ENCODE measurements around the gene LYPD6B. TPM values are rescaled to one million over a fixed set of nuclear protein-coding genes. Genes with fewer than 3 reads are reported as not detected.

LYPD6B gene
- total RNA-seq, 4 donors from 2014 or later = 3.1 to 9.2 (median 7.6) TPM

GRCh38 chr2:149213764-149214493 lies 175.4 kb downstream of the LYPD6B start:
- Histone ChIP-seq H3K36me3 (no peaks in the 10 kb centered on the region), H3K27me3 (no peaks in the 10 kb centered on the region), H3K27ac (no peak overlapping the region), H3K9me3 (no peaks in the 10 kb centered on the region), H3K4me1 (no peaks in the 10 kb centered on the region), H3K4me3 (no peak overlapping the region)
- TF ChIP-seq CTCF (IDR thresholded peaks at IDR 0.05) (no peak), POLR2A (IDR thresholded peaks at IDR 0.05) (no peak)
- intact Hi-C loops (cut with DNase I) = no loop called here
- DNase-seq = no peak
- 80 to 81% methylated on average over 4 of the region's 4 CpGs for WGBS, 2 donors

- peaks cover 0 to 12% (median 0%) of the 10 kb centered on the region in 3 donors for H3K4me1 ChIP-seq
- no peaks in the 10 kb centered on the region for H3K36me3 ChIP-seq
- intact Hi-C loops (cut with DNase I) = no loop called here
- H3K9me3 ChIP-seq = no peaks in the 10 kb centered on the region
- no peak overlapping the region for H3K27ac ChIP-seq
- TF ChIP-seq CTCF (IDR thresholded peaks at IDR 0.05) = no peak
- TF ChIP-seq POLR2A (IDR thresholded peaks at IDR 0.05) = no peak
- DNase-seq = no peak
- H3K4me3 ChIP-seq = no peak overlapping the region
- H3K27me3 ChIP-seq = no peaks in the 10 kb centered on the region
These were observed 180.0 kb downstream of the LYPD6B start for GRCh38 chr2:149218497-149218896.

DNA sequence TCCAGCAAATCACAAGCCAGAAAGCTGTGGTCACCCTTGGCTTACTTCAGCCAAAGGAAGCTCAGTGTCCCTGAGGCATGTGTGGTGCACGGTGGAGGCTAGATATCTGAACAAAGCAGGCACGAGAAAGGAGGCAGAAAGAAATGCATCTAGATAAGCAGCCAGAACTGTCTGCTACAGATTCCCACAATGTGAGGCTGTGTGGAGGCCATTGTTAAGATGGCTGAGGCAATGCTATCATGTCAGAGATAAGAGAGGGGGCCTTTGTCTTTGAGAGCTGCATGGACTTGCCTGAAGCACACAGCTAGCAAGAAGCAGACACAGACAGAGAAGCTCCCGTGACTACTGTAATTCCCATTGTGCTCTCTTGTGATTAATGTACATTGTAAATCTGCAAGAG lies 181.4 kb downstream of the LYPD6B start:
- Histone ChIP-seq H3K27ac (no peak overlapping the region), H3K27me3 (no peaks in the 10 kb centered on the region), H3K4me1 (peaks cover 0 to 12% (median 0%) of the 10 kb centered on the region in 3 donors), H3K4me3 (no peak overlapping the region), H3K36me3 (no peaks in the 10 kb centered on the region), H3K9me3 (no peaks in the 10 kb centered on the region)
- WGBS, 2 donors = 25 to 52% methylated on average over 1 to 2 of the region's 3 CpGs
- no peak for TF ChIP-seq CTCF (IDR thresholded peaks at IDR 0.05)
- TF ChIP-seq POLR2A (IDR thresholded peaks at IDR 0.05) = no peak
- intact Hi-C loops (cut with DNase I) = no loop called here
- DNase-seq = no peak

DNA sequence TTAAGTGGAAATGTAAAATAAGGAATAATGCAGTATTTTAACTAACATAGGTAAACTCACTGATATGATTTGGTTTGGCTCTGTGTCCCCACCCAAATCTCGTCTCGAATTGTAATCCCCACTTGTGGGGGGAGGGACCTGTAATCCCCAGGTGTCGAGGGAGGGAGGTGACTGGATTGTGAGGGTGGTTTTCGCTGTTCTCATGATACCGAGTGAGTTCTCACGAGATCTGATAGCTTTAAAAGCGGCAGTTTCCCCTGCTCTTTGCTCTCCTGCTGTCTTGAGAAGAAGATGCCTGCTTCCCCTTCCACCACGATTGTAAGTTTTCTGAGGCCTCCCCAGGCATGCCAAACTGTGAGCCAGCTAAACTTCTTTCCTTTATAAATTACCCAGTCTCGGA lies 182.5 kb downstream of the LYPD6B start:
- H3K9me3 ChIP-seq = no peaks in the 10 kb centered on the region
- WGBS, 2 donors = 77 to 83% methylated on average over 9 of the region's 9 CpGs

More for the DNA sequence above, 182.5 kb downstream of the LYPD6B start:
- Histone ChIP-seq H3K27me3 (no peaks in the 10 kb centered on the region), H3K27ac (no peak overlapping the region), H3K36me3 (no peaks in the 10 kb centered on the region), H3K4me1 (peaks cover 0 to 12% (median 0%) of the 10 kb centered on the region in 3 donors), H3K4me3 (no peak overlapping the region)
- intact Hi-C loops (cut with DNase I) = no loop called here
- no peak for DNase-seq
- TF ChIP-seq POLR2A (IDR thresholded peaks at IDR 0.05) = no peak
- no peak for TF ChIP-seq CTCF (IDR thresholded peaks at IDR 0.05)
